HepG2 (cell line): ENCODE results near the gene IGFN1. TPM values are rescaled to one million over a fixed set of nuclear protein-coding genes. Genes with fewer than 3 reads are reported as not detected.

Experiments
- ATAC-seq: fragments of 200-7000 bp; cut with Tn5 transposase; 3 replicates; pipeline ENCODE4 v1.9.1; 2020; ENCODE audit warnings: mild to moderate bottlenecking, moderate library complexity
- BruUV-seq: library from RNA; stranded (reverse); fragments of 400-500 nt; replicated peaks from 2 replicates; lab custom pipeline; 2021; lab: Mats Ljungman, UMichigan
- CTCF ChIA-PET: fragments of 300-600 bp; formaldehyde crosslinking; extraction: SDS; loops from one replicate; lab custom pipeline; 2021; ENCODE audit warnings: low total read pairs, inconsistent platforms, low intra/inter-chr PET ratio; lab: Yijun Ruan, JAX
- POLR2A ChIA-PET: fragments of 350-600 bp; sonication (Branson Sonifier 250); formaldehyde crosslinking; loops from one replicate; lab custom pipeline; 2020; ENCODE audit warnings: antibody characterized with exemption, inconsistent platforms; lab: Yijun Ruan, JAX
- DNase-seq: peaks from one replicate; pipeline ENCODE4 v3.0.0-alpha.2; 2015; ENCODE audit warnings: low spot score
- FAIRE-seq: peaks from 3 replicates; lab custom pipeline; 2011; peaks lifted over from hg19 to GRCh38; lab: Jason Lieb, UNC
- H2AFZ ChIP-seq: one replicate; pipeline ENCODE4 v1.6.1; 2011; ENCODE audit warnings: low read length, inconsistent platforms
- H3K27ac ChIP-seq: fragments of 300-600 bp; 3 replicates; pipeline ENCODE4 v1.8.0; 2011; ENCODE audit warnings: mixed run types, mild to moderate bottlenecking, mixed read lengths, low read length, inconsistent platforms; ENCODE audit not compliant: insufficient read depth; ENCODE audit errors: extremely low read length
- H3K27me3 ChIP-seq, 2 experiments: fragments of 200-600 bp in 1 of 2; 2 replicates in 1 of 2; 3 replicates in 1 of 2; pipeline versions ENCODE4 v1.6.0 to v1.8.0; 2011; ENCODE audit warnings: low read length in 2 of 2, mild to moderate bottlenecking in 2 of 2, moderate library complexity in 2 of 2, inconsistent platforms in 1 of 2; ENCODE audit not compliant: insufficient read depth in 2 of 2, control insufficient read depth in 1 of 2
- H3K36me3 ChIP-seq, 2 experiments: fragments of 200-600 bp in 1 of 2; replicated peaks in 1 of 2; 2 replicates in 1 of 2; 3 replicates in 1 of 2; pipeline versions ENCODE4 v1.5.1 to v1.8.0; 2011; ENCODE audit warnings: low read length in 2 of 2, inconsistent platforms in 1 of 2; ENCODE audit not compliant: insufficient read depth in 2 of 2, control insufficient read depth in 1 of 2
- H3K4me1 ChIP-seq: 2 replicates; pipeline ENCODE4 v1.5.1; 2012; ENCODE audit warnings: low read length, inconsistent platforms; ENCODE audit not compliant: insufficient read depth
- H3K4me2 ChIP-seq: 2 replicates; pipeline ENCODE4 v1.6.0; 2011; ENCODE audit warnings: low read depth, low read length, inconsistent platforms
- H3K4me3 ChIP-seq, 3 experiments: fragments of 200-600 bp in 1 of 3; sonication (generic), shearing (Covaris generic) in 1 of 3; replicated peaks in 1 of 3; 2 replicates each; pipeline ENCODE4 v1.5.1; 2011 to 2016; ENCODE audit warnings: low read length in 3 of 3, inconsistent platforms in 2 of 3, low read depth in 2 of 3, mild to moderate bottlenecking in 2 of 3, control low read depth in 1 of 3, mixed read lengths in 1 of 3; ENCODE audit not compliant: insufficient read depth in 1 of 3
- H3K79me2 ChIP-seq: one replicate; pipeline ENCODE4 v1.6.1; 2011; ENCODE audit warnings: low read length, inconsistent platforms; ENCODE audit not compliant: insufficient read depth
- H3K9ac ChIP-seq: 2 replicates; pipeline ENCODE4 v1.6.0; 2011; ENCODE audit warnings: mild to moderate bottlenecking, low read depth, low read length, inconsistent platforms; ENCODE audit not compliant: insufficient read depth
- H3K9me3 ChIP-seq: 2 replicates; pipeline ENCODE4 v1.5.1; 2012; ENCODE audit warnings: mild to moderate bottlenecking, low read length
- H4K20me1 ChIP-seq: 2 replicates; pipeline ENCODE4 v1.6.0; 2011; ENCODE audit warnings: inconsistent platforms, mild to moderate bottlenecking, low read length, moderate library complexity; ENCODE audit not compliant: insufficient read depth
- ARNT ChIP-seq: fragments of 450-650 bp; IDR thresholded peaks from 2 replicates; pipeline ENCODE4 v1.6.1; 2017
- NR2F6 ChIP-seq, 2 experiments: IDR thresholded peaks; 2 replicates each; pipeline ENCODE4 v1.6.1; 2016; ENCODE audit warnings: antibody characterized with exemption in 1 of 2, mild to moderate bottlenecking in 1 of 2
- ZBTB20 ChIP-seq: sonication (generic); formaldehyde crosslinking; IDR thresholded peaks from 2 replicates; pipeline ENCODE4 v1.8.1; 2023; ENCODE audit warnings: missing genetic modification reagents, low read depth, mild to moderate bottlenecking, borderline replicate concordance
- ZNF20 ChIP-seq: sonication (generic); formaldehyde crosslinking; IDR thresholded peaks from 2 replicates; pipeline ENCODE4 v1.4.0; 2020; ENCODE audit warnings: mild to moderate bottlenecking, moderate library complexity, missing genetic modification reagents
- ZNF317 ChIP-seq: sonication (generic); formaldehyde crosslinking; IDR thresholded peaks from 2 replicates; pipeline ENCODE4 v1.5.0; 2020; ENCODE audit warnings: mild to moderate bottlenecking, missing genetic modification reagents
- ZNF460 ChIP-seq: sonication (generic); formaldehyde crosslinking; IDR thresholded peaks from 2 replicates; pipeline ENCODE4 v1.5.1; 2020; ENCODE audit warnings: missing genetic modification reagents, mild to moderate bottlenecking, borderline replicate concordance
- ZNF547 ChIP-seq: sonication (generic); formaldehyde crosslinking; IDR thresholded peaks from 2 replicates; pipeline ENCODE4 v1.5.1; 2020; ENCODE audit warnings: mild to moderate bottlenecking, missing genetic modification reagents
- ZNF564 ChIP-seq: sonication (generic); formaldehyde crosslinking; IDR thresholded peaks from 2 replicates; pipeline ENCODE4 v1.8.1; 2023; ENCODE audit warnings: mild to moderate bottlenecking, missing genetic modification reagents
- ZNF816 ChIP-seq: sonication (generic); formaldehyde crosslinking; IDR thresholded peaks from 2 replicates; pipeline ENCODE4 v1.8.0; 2022; ENCODE audit warnings: missing genetic modification reagents, mild to moderate bottlenecking, borderline replicate concordance
- WGBS: methylation state at CpG from one replicate; pipeline ENCODE4 v1.1.6; 2017; ENCODE audit warnings: low lambda C conversion rate; 5-methylcytosine and 5-hydroxymethylcytosine counted together
- in situ Hi-C: cut with HindIII; loops from 2 replicates; pipeline ENCODE4 v1.10.0; 2017; ENCODE audit warnings: low pct_unique_long_range_greater_than_20kb; ENCODE audit not compliant: extremely low pct_ligation_motif_present
- intact Hi-C: fragments of 100-400 bp; cut with micrococcal nuclease; formaldehyde crosslinking; loops from one replicate; pipeline ENCODE4 v1.10.0; 2022; ENCODE audit not compliant: unreplicated experiment
- polyA plus RNA-seq, 8 experiments: library from polyadenylated mRNA; depleted of rRNA in 3 of 8; stranded (reverse) in 7 of 8; unstranded in 1 of 8; fragments of >200 nt; fragmentation: Illumina TruSeq in 4 of 8; extraction: Trizol in 4 of 8; gene quantifications; 2 replicates each; pipeline versions ENCODE4 v1.2.1 to v1.2.3, GENCODE V29; 2011 to 2016; ENCODE audit warnings: low read depth in 4 of 8, missing spikeins in 1 of 8, mixed read lengths in 1 of 8; ENCODE audit not compliant: insufficient read depth in 1 of 8
- total RNA-seq, 5 experiments: library from RNA; depleted of rRNA; stranded (reverse); fragments of >200 nt; fragmentation: Illumina TruSeq; extraction: Trizol; gene quantifications; 2 replicates each; pipeline ENCODE4 v1.2.3, GENCODE V29; 2016; ENCODE audit warnings: low read depth in 1 of 5
- TF ChIP-seq, protein P1 (sequence below): sonication (generic); formaldehyde crosslinking; IDR thresholded peaks from 2 replicates; pipeline ENCODE4 v1.5.0; 2020; ENCODE audit warnings: mild to moderate bottlenecking, missing genetic modification reagents, moderate library complexity

IGFN1 gene
- total and polyA plus RNA-seq, 2 of the 13 experiments (the other 11 are each of a cell fraction or from before 2014, with no cell fraction given): 0.04 to 0.05 TPM

- ATAC-seq: peak; percentile 39; the same call in 2 of the 3 replicates
- H3K4me2 ChIP-seq: no peak overlapping the region
- TF ChIP-seq, protein P1, sequence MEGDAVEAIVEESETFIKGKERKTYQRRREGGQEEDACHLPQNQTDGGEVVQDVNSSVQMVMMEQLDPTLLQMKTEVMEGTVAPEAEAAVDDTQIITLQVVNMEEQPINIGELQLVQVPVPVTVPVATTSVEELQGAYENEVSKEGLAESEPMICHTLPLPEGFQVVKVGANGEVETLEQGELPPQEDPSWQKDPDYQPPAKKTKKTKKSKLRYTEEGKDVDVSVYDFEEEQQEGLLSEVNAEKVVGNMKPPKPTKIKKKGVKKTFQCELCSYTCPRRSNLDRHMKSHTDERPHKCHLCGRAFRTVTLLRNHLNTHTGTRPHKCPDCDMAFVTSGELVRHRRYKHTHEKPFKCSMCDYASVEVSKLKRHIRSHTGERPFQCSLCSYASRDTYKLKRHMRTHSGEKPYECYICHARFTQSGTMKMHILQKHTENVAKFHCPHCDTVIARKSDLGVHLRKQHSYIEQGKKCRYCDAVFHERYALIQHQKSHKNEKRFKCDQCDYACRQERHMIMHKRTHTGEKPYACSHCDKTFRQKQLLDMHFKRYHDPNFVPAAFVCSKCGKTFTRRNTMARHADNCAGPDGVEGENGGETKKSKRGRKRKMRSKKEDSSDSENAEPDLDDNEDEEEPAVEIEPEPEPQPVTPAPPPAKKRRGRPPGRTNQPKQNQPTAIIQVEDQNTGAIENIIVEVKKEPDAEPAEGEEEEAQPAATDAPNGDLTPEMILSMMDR (CRISPR knock-in tag): peak; percentile 31
- no peak for TF ChIP-seq ZNF460
- H3K9me3 ChIP-seq: no peaks in the 10 kb centered on the region
- H3K4me1 ChIP-seq: peaks cover 9% of the 10 kb centered on the region
- DNase-seq: no peak
- 20% methylated on average over 4 of the region's 4 CpGs for WGBS
- ChIA-PET CTCF (no interaction called here), POLR2A (no interaction called here)
- in situ Hi-C loops (no loop called here), intact Hi-C loops (no loop called here)
- no peak overlapping the region for H3K27ac ChIP-seq
- H3K9ac ChIP-seq: no peak overlapping the region
- no peak overlapping the region for H2AFZ ChIP-seq
- BruUV-seq: no TSS peak
- H3K4me3 ChIP-seq: no peak overlapping the region
- no peak for FAIRE-seq
- no peaks in the 10 kb centered on the region for H3K36me3 ChIP-seq
- peaks cover 0 to 35% of the 10 kb centered on the region in 2 experiments; a peak in 3 of 5 replicates for H3K27me3 ChIP-seq
- no peaks in the 10 kb centered on the region for H3K79me2 ChIP-seq
- no peaks in the 10 kb centered on the region for H4K20me1 ChIP-seq
Measured at GRCh38 chr1:201214461-201214860, 23.8 kb downstream of the IGFN1 start.

DNA sequence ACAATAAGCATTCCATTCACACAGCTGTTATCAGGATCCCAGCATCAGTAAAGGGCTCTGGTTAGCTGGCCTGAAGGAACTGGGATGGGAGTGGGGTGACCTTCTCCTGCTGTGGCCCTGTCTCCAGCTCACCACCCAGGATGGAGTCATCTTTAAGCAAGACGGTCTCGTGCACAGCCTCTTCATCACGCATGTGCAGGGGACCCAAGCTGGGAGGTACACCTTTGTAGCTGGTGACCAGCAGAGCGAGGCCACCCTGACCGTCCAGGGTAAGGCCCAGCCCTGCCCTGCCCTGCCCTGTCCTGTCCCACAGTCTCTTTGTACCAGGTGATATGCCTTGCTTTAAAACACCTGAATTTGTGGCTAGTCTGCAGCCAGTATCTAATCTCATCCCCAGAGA is 24.3 kb downstream of the IGFN1 start:
- Histone ChIP-seq H3K9me3 (no peaks in the 10 kb centered on the region), H2AFZ (no peak overlapping the region), H3K27ac (no peak overlapping the region), H3K4me2 (no peak overlapping the region), H3K4me3 (no peak overlapping the region), H3K9ac (no peak overlapping the region), H4K20me1 (no peaks in the 10 kb centered on the region)
- no peak for DNase-seq
- in situ Hi-C loops (loop anchor here (5.0 kb wide), 1 partner anchor 68 kb away; no protein-coding TSS in a partner anchor), intact Hi-C loops (no loop called here)
- 0% methylated on average over 2 of the region's 5 CpGs for WGBS
- BruUV-seq: no TSS peak
- no peak for TF ChIP-seq ARNT
- TF ChIP-seq ZNF564 (CRISPR knock-in tag): no peak
- no peak for TF ChIP-seq ZNF20 (CRISPR knock-in tag)
- no peak for TF ChIP-seq ZNF547 (CRISPR knock-in tag)
- TF ChIP-seq ZNF317: no peak
- no peak for TF ChIP-seq ZBTB20 (CRISPR knock-in tag)
- TF ChIP-seq NR2F6 (IDR thresholded peaks at IDR 0.05): no peak
- TF ChIP-seq NR2F6 (CRISPR knock-in tag; IDR thresholded peaks at IDR 0.05): no peak
- TF ChIP-seq ZNF816 (CRISPR knock-in tag): no peak
- TF ChIP-seq, all 625 proteins: peak for 0
- Histone ChIP-seq H3K36me3 (no peaks in the 10 kb centered on the region), H3K79me2 (no peaks in the 10 kb centered on the region), H3K4me1 (peaks cover 10% of the 10 kb centered on the region), H3K27me3 (peaks cover 0 to 35% of the 10 kb centered on the region in 2 experiments; a peak in 3 of 5 replicates)
- CTCF ChIA-PET: no interaction called here
- POLR2A ChIA-PET: no interaction called here
- FAIRE-seq (no peak), ATAC-seq (no peak)
